Effector memory CD8-positive, alpha-beta T cell (primary cell): ENCODE measurements around the gene TUBA4A.

Experiments used
- ATAC-seq: fragments of 150-1000 bp; cut with Tn5 transposase; replicated peaks from 2 replicates; pipeline ENCODE4 v1.10.0; 2021; ENCODE audit warnings: mild to moderate bottlenecking, moderate library complexity
- DNase-seq, 3 experiments: peaks; one replicate each; pipeline ENCODE4 v3.0.0; 2021
- H3K27ac Mint-ChIP-seq, 2 donors: one replicate each; pipeline ENCODE4 v1.8.0; 2022; ENCODE audit warnings: mild to moderate bottlenecking in 2 of 2, mixed read lengths in 2 of 2, moderate library complexity in 2 of 2
- H3K27me3 Mint-ChIP-seq, 2 donors: one replicate each; pipeline ENCODE4 v1.8.0; 2022; ENCODE audit warnings: mixed read lengths in 2 of 2
- H3K36me3 Mint-ChIP-seq: one replicate; pipeline ENCODE4 v1.8.0; 2022; ENCODE audit warnings: mild to moderate bottlenecking, moderate library complexity, mixed read lengths; ENCODE audit not compliant: insufficient read depth
- H3K4me1 Mint-ChIP-seq, 2 donors: one replicate each; pipeline ENCODE4 v1.8.0; 2022; ENCODE audit warnings: low read depth in 2 of 2, mixed read lengths in 2 of 2
- H3K4me3 Mint-ChIP-seq, 2 donors: one replicate each; pipeline ENCODE4 v1.8.0; 2022; ENCODE audit warnings: mild to moderate bottlenecking in 2 of 2, mixed read lengths in 2 of 2, moderate library complexity in 2 of 2
- H3K9me3 Mint-ChIP-seq, 2 donors: one replicate each; pipeline ENCODE4 v1.8.0; 2022; ENCODE audit warnings: mixed read lengths in 2 of 2

The TUBA4A gene

GRCh38 chr2:219216535-219216915 lies 37.2 kb downstream of the TUBA4A start:
- Mint-ChIP-seq H3K27me3 (no peaks in the 10 kb centered on the region), H3K36me3 (peaks cover 32% of the 10 kb centered on the region), H3K4me3 (peak overlapping the region in 1 of 2 donors; percentile 38), H3K4me1 (peaks cover 8 to 16% of the 10 kb centered on the region in 2 donors), H3K27ac (peak overlapping the region in 1 of 2 donors; percentile 69), H3K9me3 (no peaks in the 10 kb centered on the region)
- DNase-seq: no peak
- ATAC-seq: no peak

GRCh38 chr2:219215871-219216534 lies 37.7 kb downstream of the TUBA4A start:
- no peaks in the 10 kb centered on the region for H3K9me3 Mint-ChIP-seq
- peak overlapping the region in 1 of 2 donors; percentile 69 for H3K27ac Mint-ChIP-seq
- ATAC-seq (no peak), DNase-seq (no peak)
- H3K36me3 Mint-ChIP-seq: peaks cover 27% of the 10 kb centered on the region
- no peaks in the 10 kb centered on the region for H3K27me3 Mint-ChIP-seq
- H3K4me3 Mint-ChIP-seq: no peak overlapping the region
- peaks cover 14 to 21% of the 10 kb centered on the region in 2 donors for H3K4me1 Mint-ChIP-seq

GRCh38 chr2:219214786-219215185 lies 38.9 kb downstream of the TUBA4A start:
- ATAC-seq (no peak), DNase-seq (no peak)
- H3K9me3 Mint-ChIP-seq: no peaks in the 10 kb centered on the region
- H3K27me3 Mint-ChIP-seq: no peaks in the 10 kb centered on the region
- H3K36me3 Mint-ChIP-seq: peaks cover 20% of the 10 kb centered on the region
- no peak overlapping the region for H3K27ac Mint-ChIP-seq
- no peak overlapping the region for H3K4me3 Mint-ChIP-seq
- H3K4me1 Mint-ChIP-seq: peaks cover 16 to 20% of the 10 kb centered on the region in 2 donors

GRCh38 chr2:219214141-219214540 lies 39.6 kb downstream of the TUBA4A start:
- no peaks in the 10 kb centered on the region for H3K9me3 Mint-ChIP-seq
- peak overlapping the region in 1 of 2 donors; percentile 86 for H3K27ac Mint-ChIP-seq
- peaks cover 15% of the 10 kb centered on the region for H3K36me3 Mint-ChIP-seq
- no peaks in the 10 kb centered on the region for H3K27me3 Mint-ChIP-seq
- no peak overlapping the region for H3K4me3 Mint-ChIP-seq
- peaks cover 16 to 20% of the 10 kb centered on the region in 2 donors for H3K4me1 Mint-ChIP-seq
- DNase-seq (no peak), ATAC-seq (no peak)

GRCh38 chr2:219213486-219214071 lies 40.1 kb downstream of the TUBA4A start:
- DNase-seq (no peak), ATAC-seq (no peak)
- H3K36me3 Mint-ChIP-seq: peaks cover 20% of the 10 kb centered on the region
- H3K4me1 Mint-ChIP-seq: peaks cover 16 to 20% of the 10 kb centered on the region in 2 donors
- peak overlapping the region in 1 of 2 donors; percentile 86 for H3K27ac Mint-ChIP-seq
- H3K9me3 Mint-ChIP-seq: no peaks in the 10 kb centered on the region
- no peak overlapping the region for H3K4me3 Mint-ChIP-seq
- H3K27me3 Mint-ChIP-seq: no peaks in the 10 kb centered on the region

GRCh38 chr2:219213026-219213415 lies 40.7 kb downstream of the TUBA4A start:
- ATAC-seq (no peak), DNase-seq (no peak)
- H3K4me3 Mint-ChIP-seq: no peak overlapping the region
- H3K27me3 Mint-ChIP-seq: no peaks in the 10 kb centered on the region
- peaks cover 21% of the 10 kb centered on the region for H3K36me3 Mint-ChIP-seq
- H3K4me1 Mint-ChIP-seq: peaks cover 20 to 24% of the 10 kb centered on the region in 2 donors
- peak overlapping the region in 1 of 2 donors; percentile 68 for H3K27ac Mint-ChIP-seq
- H3K9me3 Mint-ChIP-seq: no peaks in the 10 kb centered on the region

GRCh38 chr2:219210886-219211362 lies 42.8 kb downstream of the TUBA4A start:
- DNase-seq: no peak
- Mint-ChIP-seq H3K4me1 (peaks cover 18 to 25% of the 10 kb centered on the region in 2 donors), H3K27ac (peak overlapping the region; percentile 95), H3K36me3 (peaks cover 20% of the 10 kb centered on the region), H3K9me3 (no peaks in the 10 kb centered on the region), H3K4me3 (peak overlapping the region; percentile 70 to 72), H3K27me3 (no peaks in the 10 kb centered on the region)
- ATAC-seq: no peak

- Mint-ChIP-seq H3K27ac (peak overlapping the region; percentile 51 to 71), H3K4me3 (peak overlapping the region in 1 of 2 donors; percentile 8), H3K27me3 (no peaks in the 10 kb centered on the region), H3K36me3 (peaks cover 20% of the 10 kb centered on the region), H3K4me1 (peaks cover 19 to 25% of the 10 kb centered on the region in 2 donors), H3K9me3 (no peaks in the 10 kb centered on the region)
- ATAC-seq: no peak
- DNase-seq: no peak
Measured at GRCh38 chr2:219210196-219210885, 43.4 kb downstream of the TUBA4A start.

GRCh38 chr2:219209236-219210195 lies 44.2 kb downstream of the TUBA4A start:
- Mint-ChIP-seq H3K4me1 (peaks cover 19 to 25% of the 10 kb centered on the region in 2 donors), H3K9me3 (no peaks in the 10 kb centered on the region), H3K27ac (peak overlapping the region; percentile 71 to 85), H3K4me3 (peak overlapping the region in 1 of 2 donors; percentile 8), H3K27me3 (no peaks in the 10 kb centered on the region), H3K36me3 (peaks cover 20% of the 10 kb centered on the region)
- ATAC-seq (no peak), DNase-seq (no peak)

GRCh38 chr2:219207884-219208740 lies 45.6 kb downstream of the TUBA4A start:
- Mint-ChIP-seq H3K4me3 (peak overlapping the region; percentile 74 to 78), H3K4me1 (peaks cover 19 to 25% of the 10 kb centered on the region in 2 donors), H3K27me3 (no peaks in the 10 kb centered on the region), H3K27ac (peak overlapping the region; percentile 6 to 90), H3K9me3 (no peaks in the 10 kb centered on the region), H3K36me3 (peaks cover 20% of the 10 kb centered on the region)
- DNase-seq (no peak), ATAC-seq (no peak)

- no peaks in the 10 kb centered on the region for H3K9me3 Mint-ChIP-seq
- peaks cover 19 to 24% of the 10 kb centered on the region in 2 donors for H3K4me1 Mint-ChIP-seq
- H3K36me3 Mint-ChIP-seq: peaks cover 20% of the 10 kb centered on the region
- no peaks in the 10 kb centered on the region for H3K27me3 Mint-ChIP-seq
- DNase-seq (no peak), ATAC-seq (no peak)
- H3K4me3 Mint-ChIP-seq: peak overlapping the region; percentile 78 to 83
- peak overlapping the region in 1 of 2 donors; percentile 90 for H3K27ac Mint-ChIP-seq
Measured at GRCh38 chr2:219207134-219207883, 46.4 kb downstream of the TUBA4A start.
